IPS-18c (cell line): ENCODE results near the gene PRKAR1B.
A peak's percentile ranks its signal among the peaks of the same experiment; 100 is the strongest.

Experiments
- H3K4me3 ChIP-seq: 2 replicates; pipeline ENCODE4 v1.7.0; 2013; ENCODE audit warnings: low read depth, mild to moderate bottlenecking, low read length, moderate library complexity; ENCODE audit not compliant: insufficient read depth
- H3K9me3 ChIP-seq: one replicate; pipeline ENCODE4 v1.6.1; 2013; ENCODE audit warnings: mild to moderate bottlenecking, low read length, moderate library complexity; ENCODE audit not compliant: control insufficient read depth, insufficient read depth

PRKAR1B gene

DNA sequence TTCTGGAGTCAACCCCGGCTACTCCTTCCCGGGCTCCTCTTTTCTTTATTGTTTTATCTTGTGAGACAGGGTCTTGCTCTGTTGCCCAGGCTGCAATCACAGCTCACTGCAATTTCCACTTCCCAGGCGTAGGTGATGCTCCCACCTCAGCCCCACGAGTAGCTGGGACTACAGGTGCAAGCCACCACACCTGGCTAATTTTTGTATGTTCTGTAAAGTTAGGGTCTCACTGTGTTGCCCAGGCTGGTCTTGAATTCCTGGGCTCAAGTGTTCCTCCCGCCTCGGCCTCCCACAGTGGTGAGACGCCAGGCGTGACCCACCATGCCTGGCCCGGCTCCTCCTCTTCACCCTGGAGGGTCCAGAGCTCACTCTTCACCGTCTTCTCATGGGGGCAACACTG is 192.1 kb downstream of the PRKAR1B start:
- H3K9me3 ChIP-seq, result no peaks in the 10 kb centered on the region
- H3K4me3 ChIP-seq, result no peak overlapping the region

DNA sequence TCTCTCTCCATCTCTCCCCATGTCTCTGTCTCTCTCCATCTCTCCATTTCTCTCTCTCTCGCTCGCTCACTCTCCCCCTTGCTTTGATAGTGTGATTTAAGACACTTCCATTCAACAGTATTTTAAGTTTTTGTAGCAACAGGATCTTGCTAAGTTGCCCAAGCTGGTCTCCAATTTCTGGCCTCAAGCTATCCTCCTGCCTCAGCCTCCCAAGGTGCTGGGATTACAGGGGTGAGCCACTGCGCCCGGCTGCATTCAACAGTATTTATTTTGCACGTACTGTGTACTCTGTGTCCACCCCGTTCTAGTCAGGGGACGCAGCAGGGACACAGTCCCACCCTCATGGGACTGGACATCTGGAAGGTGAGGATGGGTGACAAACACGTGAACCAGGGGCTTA is 193.0 kb downstream of the PRKAR1B start:
- Histone ChIP-seq H3K9me3 (no peaks in the 10 kb centered on the region), H3K4me3 (no peak overlapping the region)

DNA sequence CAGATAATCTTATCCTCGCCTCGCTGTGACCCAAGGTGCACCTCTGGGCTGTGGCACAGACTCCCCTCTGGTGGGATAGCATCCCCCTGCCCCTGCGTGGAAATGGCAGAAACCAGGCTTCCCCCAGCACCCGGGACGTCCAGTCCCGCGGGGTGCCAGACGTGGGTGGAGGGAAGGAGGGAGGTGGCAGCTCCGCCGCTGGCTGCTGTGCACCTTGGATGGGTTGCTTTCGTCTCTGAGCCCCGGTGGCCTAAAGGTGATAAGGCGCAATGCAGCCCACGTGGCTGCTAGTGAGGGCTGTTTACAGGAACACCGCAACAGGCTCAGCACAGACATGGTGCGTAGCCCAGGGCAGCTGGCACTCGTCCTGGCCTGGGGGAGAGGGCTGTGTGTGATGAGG is 193.8 kb downstream of the PRKAR1B start:
- H3K4me3 ChIP-seq, result no peak overlapping the region
- H3K9me3 ChIP-seq, result no peaks in the 10 kb centered on the region

DNA sequence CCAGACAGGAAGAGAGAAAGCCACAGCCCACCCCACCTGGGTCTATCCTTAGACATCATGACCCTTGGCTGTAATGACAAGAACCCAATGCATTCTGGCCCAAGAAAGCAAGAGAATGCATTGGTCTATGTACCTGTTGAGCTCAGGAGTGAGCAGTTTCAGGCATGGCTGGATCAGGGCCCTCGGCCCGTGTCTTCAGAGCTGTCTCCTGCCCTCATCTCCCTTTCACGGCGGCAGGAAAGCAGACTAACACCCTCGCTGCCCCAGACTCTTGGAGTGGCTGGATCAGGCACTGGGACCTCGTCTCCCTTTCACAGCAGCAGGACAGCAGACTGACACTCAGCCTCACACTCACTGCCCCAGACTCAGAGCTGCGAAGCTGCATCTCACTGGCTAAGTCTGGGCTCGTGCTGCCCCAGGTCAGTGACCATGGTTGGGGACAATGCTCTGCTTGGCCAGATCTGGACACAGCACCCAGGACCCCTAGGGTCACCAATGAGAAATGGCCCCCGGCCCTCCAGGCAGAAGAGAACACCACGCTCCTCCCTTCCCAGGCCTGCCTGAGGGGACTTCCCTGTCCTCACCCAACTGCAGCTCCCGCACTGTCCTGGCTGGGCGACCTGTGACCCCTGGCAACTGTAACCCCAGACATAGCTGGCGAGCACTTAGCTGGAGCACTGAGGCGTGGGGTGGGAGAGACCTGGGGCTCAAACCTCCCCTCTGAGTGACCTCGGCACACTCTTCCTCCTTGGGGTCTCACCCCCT is 194.5 kb downstream of the PRKAR1B start:
- H3K9me3 ChIP-seq, result no peaks in the 10 kb centered on the region
- no peak overlapping the region for H3K4me3 ChIP-seq

DNA sequence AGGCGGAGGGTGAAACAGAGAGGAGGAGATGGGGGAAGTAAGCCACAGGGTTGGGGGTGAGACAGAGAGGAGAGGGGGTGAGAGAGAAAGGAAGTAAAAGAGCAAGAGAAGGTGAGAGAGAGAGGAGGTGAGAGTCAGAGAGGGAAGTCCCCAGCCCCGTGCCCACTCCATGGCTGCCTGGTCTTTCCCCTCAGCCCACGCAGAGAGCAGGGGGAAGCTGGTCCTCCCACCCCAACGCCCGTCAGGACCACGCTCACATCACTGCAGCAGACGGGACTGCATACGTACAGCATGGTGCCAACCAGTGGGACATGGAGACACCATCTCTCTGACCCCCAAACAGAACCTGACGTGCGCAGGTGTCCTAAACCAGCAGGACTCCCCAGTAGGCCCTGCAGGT is 195.3 kb downstream of the PRKAR1B start:
- Histone ChIP-seq H3K4me3 (no peak overlapping the region), H3K9me3 (no peaks in the 10 kb centered on the region)

DNA sequence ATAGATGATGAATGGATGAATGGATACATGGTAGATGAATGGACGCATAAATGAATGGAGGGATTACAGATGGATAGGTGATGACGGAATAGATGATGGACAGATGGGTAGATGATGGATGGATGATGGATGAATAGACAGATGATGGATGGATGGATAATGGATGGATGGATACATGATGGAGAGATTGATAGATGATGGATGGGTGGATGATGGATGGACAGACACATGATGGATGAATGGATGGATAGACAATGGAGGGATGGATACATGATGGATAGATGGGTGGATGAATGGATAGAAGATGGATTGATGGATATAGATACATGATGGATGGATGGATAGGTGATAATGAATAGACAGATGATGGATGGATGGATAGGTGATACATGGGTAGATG is 198.6 kb downstream of the PRKAR1B start:
- Histone ChIP-seq H3K4me3 (no peak overlapping the region), H3K9me3 (no peaks in the 10 kb centered on the region)

DNA sequence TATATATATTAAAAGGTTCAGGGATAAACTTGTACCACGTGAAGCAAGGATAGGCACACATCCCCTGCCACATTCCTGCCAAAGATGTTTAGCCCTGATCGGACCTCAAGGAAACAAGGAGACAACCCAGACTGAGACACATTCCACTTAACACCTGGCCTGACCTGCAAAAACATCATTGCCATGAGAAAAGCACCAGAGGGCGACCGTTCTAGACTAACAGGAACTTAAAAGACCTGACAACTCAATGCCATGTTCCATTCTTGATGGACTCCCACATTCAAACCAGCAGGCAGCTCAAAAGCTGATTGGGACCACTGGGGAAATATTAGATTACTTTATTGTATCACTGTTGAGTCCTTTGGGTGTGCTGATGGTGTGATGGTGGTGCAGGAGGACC is 199.4 kb downstream of the PRKAR1B start:
- Histone ChIP-seq H3K4me3 (no peak overlapping the region), H3K9me3 (no peaks in the 10 kb centered on the region)

DNA sequence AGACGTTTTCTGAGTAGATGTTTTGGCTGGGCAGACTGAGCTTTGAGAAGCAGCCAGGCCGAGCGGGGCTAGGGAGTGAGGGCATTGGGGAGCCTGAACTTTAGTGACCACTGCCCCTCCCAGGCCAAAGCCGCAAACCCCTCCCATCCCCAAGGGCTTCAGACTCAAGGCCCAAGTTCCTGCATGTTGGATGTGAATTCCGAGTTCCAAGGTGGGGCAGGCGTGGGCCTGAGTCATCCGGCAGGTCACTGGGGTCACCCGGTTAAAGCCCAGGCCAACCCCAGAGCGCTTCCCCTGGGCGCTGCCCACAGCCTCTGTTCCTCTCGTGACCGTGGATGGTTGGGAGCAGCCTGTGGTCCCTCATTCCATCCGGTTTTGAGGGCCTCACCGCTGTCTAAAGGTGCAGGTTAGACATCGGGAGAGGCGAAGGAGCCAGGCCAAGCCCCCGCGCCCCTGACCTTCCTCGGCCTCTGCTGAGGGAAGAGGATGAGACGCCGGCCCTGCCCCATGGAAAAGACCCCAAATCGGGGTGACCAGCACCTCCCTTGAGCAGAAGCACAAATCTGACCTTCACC is 200.5 kb downstream of the PRKAR1B start:
- no peak overlapping the region for H3K4me3 ChIP-seq
- no peaks in the 10 kb centered on the region for H3K9me3 ChIP-seq

DNA sequence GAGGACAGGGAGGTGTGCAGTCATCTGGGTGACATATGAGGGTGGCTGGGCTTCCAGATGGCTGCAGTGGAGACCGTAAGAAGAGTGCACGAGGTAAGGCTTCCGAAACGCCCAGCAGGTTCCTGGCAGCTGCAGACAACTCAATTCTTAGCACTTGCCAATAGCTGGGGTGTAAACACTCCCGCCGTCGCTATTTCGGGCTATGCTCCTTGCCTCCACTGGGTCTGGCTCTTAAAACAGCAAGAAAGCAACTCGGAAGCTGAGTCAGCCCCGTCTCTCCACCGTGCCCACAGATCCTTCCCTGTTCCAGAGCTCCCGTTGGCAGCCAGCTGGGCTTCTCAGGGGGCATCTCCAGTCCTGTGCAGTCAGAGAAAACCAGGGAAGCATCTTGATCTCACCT is 201.3 kb downstream of the PRKAR1B start:
- H3K9me3 ChIP-seq, result no peaks in the 10 kb centered on the region
- H3K4me3 ChIP-seq, result no peak overlapping the region

DNA sequence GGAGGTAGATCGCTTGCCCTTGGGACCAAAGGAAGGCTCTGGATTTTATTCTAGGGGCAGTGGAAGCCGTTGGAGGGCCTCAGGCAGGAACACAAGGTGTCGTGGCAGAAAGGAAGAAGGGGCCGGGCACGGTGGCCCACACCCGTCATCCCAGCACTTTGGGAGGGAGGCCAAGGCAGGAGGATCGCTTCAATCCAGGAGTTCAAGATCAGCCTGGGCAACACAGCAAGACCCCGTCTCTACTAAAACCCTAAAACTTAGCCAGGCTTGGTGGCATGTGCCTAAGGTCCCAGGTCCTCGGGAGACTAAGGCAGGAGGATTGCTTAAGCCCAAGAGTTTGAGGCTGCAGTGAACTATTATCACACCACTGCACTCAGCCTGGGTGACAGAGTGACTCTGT is 202.3 kb downstream of the PRKAR1B start:
- H3K9me3 ChIP-seq, result no peaks in the 10 kb centered on the region
- H3K4me3 ChIP-seq, result no peak overlapping the region

DNA sequence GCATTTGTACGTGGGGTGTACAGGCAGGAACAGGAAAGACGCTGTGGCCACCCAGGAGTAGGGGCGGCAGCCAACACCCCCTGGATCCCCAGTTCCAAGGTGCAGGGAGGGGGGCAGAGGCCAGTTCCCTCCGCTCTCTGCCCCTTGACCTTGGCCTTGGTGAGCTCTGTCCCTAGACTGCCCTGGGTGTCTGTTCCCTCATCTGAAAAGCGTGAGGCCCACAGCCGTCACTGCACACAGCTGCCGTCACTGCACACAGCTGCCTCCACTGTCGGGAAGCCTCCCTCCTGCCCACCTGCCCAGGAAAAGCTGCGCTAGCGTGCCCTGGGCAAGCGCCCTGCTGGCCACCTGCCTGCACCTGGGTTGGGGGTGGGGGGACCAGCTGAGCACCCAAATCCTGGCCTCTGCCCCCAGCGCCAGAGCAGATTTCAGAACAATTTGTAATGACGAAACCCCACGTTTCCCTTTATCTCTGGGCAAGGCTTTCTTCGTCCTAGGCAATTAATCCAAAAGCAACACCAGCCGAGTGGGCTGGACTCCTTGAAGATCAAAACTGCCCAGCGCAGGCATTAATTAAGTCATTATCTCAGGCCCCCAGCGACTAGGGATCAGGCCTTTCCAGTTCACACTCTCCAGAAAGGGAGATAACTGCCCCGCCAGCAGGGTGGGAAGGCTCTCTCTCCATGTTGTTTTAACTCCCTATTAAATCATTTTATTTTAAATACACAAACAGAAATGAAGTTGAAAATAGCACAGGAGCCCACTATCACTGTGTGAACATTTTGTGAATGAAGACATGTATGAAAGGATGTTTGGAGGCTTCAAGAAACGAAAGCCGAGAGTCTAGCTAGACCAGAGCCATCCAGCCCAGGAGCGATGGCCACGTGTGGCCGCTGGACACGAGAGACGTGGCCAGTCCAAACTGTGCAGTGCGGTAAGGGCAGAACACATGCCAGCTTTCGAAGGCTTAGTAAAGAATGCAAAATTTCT is 203.4 kb downstream of the PRKAR1B start:
- Histone ChIP-seq H3K4me3 (no peak overlapping the region), H3K9me3 (no peaks in the 10 kb centered on the region)

DNA sequence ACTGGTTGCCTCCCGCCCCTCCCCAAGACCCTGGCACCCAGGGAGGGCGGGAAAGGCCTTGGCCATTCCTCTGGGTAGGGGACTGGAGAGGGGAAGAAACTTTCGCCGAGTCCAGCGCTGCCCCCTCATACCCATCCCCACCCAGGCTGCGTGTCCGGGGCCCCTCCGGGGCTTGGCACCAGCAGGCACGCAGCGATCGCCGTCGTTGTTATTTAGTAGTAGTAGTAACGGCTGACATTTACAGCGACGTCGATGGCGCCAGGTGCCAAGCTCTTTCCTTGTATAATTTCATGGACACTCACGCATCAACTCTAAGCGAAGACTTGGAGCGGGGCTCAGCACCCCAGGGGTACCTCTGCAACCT is 204.1 kb downstream of the PRKAR1B start:
- Histone ChIP-seq H3K4me3 (peak overlapping the region; percentile 55; the same call in 1 of the 2 replicates), H3K9me3 (no peaks in the 10 kb centered on the region)

DNA sequence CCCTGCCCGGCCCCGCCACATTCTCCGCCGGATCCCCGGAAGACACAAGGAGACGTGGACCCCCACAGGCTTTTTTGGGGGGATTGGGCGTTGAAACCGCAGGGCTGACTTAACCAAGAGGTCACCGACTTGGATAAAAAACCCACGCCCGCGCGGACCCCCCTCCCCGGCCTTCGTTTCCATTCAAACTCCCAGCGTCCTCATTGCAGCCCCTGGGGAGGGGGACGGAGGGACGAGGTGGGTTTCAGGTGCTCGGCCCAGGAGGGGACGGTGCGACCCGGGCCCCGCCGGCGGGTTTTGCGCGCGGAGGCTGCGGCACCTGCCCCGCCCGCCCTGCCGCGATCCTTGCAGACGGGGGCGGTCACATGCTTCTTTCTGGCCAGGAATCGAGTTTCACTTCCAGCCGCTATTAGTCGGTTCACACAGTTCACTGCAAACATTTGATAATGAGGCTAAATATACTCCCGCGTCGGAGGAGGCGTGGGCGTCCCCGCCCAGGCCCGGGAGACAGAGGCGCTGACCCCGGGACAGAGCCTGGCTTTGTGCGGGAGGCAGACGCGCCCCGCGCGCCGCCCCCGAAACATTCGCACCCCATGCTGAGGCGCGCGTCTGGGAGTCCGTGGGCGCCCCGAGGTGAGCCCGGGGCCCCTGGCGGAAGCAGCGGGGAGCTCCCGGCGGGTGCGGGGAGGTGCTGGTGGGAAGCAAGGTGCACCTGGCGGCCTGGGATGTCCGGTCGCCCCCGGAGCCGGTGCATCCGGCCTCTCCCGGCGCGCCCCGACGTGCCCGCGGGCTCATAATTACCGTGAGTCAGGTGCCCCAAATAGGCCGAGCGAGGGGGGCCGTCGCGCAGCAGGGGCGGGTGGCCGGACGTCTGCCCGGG is 204.8 kb downstream of the PRKAR1B start:
- Histone ChIP-seq H3K4me3 (peak overlapping the region; percentile 55), H3K9me3 (no peaks in the 10 kb centered on the region)

DNA sequence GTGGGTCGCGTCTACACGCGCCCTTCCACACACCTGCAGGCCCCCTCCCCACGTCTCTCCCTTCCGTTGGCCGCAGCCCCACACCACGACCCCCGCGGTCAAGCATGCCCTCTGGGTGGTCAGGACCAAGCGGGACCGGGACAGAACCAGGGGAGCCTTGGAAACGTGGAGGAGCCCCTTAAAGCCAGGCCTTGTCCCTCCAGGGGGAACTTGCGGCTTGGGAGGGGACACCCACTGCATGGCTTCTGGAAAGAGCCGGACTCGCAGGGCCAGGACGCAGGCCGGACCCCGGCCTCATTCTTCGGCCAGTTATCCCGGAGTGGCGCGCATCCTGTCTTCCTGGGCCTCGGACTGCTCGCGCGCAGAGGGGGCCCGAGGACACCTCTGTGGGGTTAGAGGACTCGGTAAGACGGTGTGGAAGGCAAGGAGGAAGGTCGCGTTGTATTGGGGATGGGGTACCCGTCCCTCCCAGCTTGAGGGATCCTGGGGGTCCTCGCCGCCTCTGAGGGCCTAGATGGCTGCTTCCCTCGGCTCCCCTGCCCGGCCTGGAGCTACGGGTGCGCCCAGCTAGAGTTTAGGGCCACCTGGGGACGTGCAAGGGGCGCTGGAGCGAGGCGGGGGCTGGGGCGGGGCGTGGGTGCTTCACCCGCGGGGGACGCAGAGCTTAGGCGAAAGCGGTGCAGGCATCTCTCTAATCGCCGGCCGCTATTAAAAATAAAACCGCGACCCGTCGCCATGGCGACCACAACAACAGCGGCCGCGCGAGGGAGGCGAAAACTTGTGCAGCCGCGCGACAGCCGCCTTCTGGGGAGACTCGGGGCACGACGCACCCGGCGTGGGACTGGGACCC is 205.6 kb downstream of the PRKAR1B start:
- H3K9me3 ChIP-seq, result no peaks in the 10 kb centered on the region
- peak overlapping the region; percentile 55; the same call in 1 of the 2 replicates for H3K4me3 ChIP-seq

DNA sequence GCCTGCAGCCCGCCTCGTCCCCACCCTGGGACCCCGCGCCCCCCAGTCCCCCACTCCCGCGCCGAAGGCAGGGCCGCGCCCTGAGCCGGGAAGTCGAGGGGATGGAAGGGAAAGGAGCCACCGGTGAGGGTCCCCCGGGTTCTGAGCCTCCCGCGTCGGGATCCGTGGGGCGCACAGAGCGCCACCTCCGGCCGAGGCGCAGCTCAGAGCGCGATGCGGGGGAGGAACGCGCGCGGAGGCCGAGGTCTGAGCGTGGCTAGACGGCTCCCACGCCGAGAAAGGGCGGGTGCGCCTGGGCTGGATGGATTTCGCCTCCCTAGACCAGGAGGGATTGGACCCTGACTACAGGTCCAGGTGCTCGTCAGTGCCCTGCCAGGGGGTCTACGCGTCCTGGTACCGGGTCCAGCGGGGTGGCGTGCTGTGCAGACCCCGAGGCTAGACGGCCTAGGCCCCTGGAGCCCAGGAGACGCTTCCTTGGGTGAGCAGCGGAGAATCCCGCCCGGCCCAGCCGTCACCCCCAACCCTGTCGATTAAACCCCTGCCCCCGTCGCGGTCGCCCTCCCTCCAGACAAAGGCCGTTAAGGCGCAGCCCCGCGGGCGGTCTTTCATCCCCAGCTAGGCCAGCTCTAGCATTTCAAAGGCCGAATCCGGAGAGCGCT is 206.4 kb downstream of the PRKAR1B start:
- Histone ChIP-seq H3K4me3 (peak overlapping the region; percentile 55), H3K9me3 (no peaks in the 10 kb centered on the region)
